Erythroblast (primary cell): ENCODE results near the gene ZNHIT2.

Experiments
- GATA1 ChIP-seq: IDR thresholded peaks from 2 replicates; pipeline ENCODE4 v1.6.1; 2011; ENCODE audit warnings: low read depth, mild to moderate bottlenecking, control low read depth, low read length, moderate library complexity
- POLR2A ChIP-seq: IDR thresholded peaks from 2 replicates; pipeline ENCODE4 v1.6.1; 2011; ENCODE audit warnings: mild to moderate bottlenecking, low read length

GRCh38 chr11:65114538-65115171 is 2.8 kb downstream of the ZNHIT2 start:
- no peak for TF ChIP-seq POLR2A
- TF ChIP-seq GATA1, result no peak
